Stimulated activated CD4-positive, alpha-beta T cell treated with anti-CD3 and anti-CD28 coated beads, TNF-alpha, amount 100 ng/mL, for 1 hour (primary cell): Measurements from ENCODE around the gene ESF1.
"Not testable (repeated sequence)": the region's sequence is repeated elsewhere in the genome, so short reads cannot be mapped to it uniquely, and the experiment has no call there.

Source experiments
- DNase-seq, 3 donors: peaks; one replicate each; pipeline ENCODE4 v3.0.0-alpha.2; 2020; ENCODE audit warnings: low read depth in 3 of 3, low spot score in 1 of 3

The ESF1 gene

GRCh38 chr20:13790708-13791107, 6.0 kb upstream of the ESF1 start:
- DNase-seq, result no peak

- no peak for DNase-seq
These were observed 3.6 kb upstream of the ESF1 start for GRCh38 chr20:13788167-13788834.

GRCh38 chr20:13786143-13786828, 1.6 kb upstream of the ESF1 start:
- DNase-seq, result no peak

- DNase-seq, result no peak
These were observed 337 bp downstream of the ESF1 start for GRCh38 chr20:13784271-13784892.

GRCh38 chr20:13783528-13783927, 1.2 kb downstream of the ESF1 start:
- no peak for DNase-seq

- DNase-seq, result no peak
These were observed 5.9 kb downstream of the ESF1 start for GRCh38 chr20:13778827-13779226.

GRCh38 chr20:13777171-13777601, 7.5 kb downstream of the ESF1 start:
- DNase-seq, result no peak

GRCh38 chr20:13775867-13776266, 8.9 kb downstream of the ESF1 start:
- no peak for DNase-seq

GRCh38 chr20:13772529-13772928, 12.2 kb downstream of the ESF1 start:
- no peak for DNase-seq

- DNase-seq, result no peak
These were observed 12.8 kb downstream of the ESF1 start for GRCh38 chr20:13771853-13772453.

GRCh38 chr20:13770141-13770540, 14.6 kb downstream of the ESF1 start:
- DNase-seq, result no peak

GRCh38 chr20:13765868-13766416, 18.8 kb downstream of the ESF1 start:
- DNase-seq, result no peak

GRCh38 chr20:13765299-13765698, 19.4 kb downstream of the ESF1 start:
- DNase-seq, result no peak

- not testable (repeated sequence) for DNase-seq
These were observed 24.2 kb downstream of the ESF1 start for GRCh38 chr20:13760451-13760946.

GRCh38 chr20:13758884-13759283, 25.8 kb downstream of the ESF1 start:
- DNase-seq, result no peak

GRCh38 chr20:13756551-13756950, 28.2 kb downstream of the ESF1 start:
- no peak for DNase-seq

GRCh38 chr20:13755809-13756208, 28.9 kb downstream of the ESF1 start:
- no peak for DNase-seq

GRCh38 chr20:13753436-13754036, 31.2 kb downstream of the ESF1 start:
- DNase-seq, result no peak

GRCh38 chr20:13749811-13750210, 34.9 kb downstream of the ESF1 start:
- DNase-seq, result no peak

- DNase-seq, result no peak
These were observed 38.9 kb downstream of the ESF1 start for GRCh38 chr20:13745784-13746183.

GRCh38 chr20:13744352-13744751, 40.4 kb downstream of the ESF1 start:
- DNase-seq, result no peak
